ENCODE data around the gene MYO1G.

- TF ChIP-seq CTCF (conservative IDR thresholded peaks at IDR 0.05; ENCODE audit: low read depth, low read length) (no peak), EZH2 (IDR thresholded peaks at IDR 0.05; ENCODE audit: borderline replicate concordance, low read depth, low read length, poor library complexity, severe bottlenecking) (no peak)
Observed at GRCh38 chr7:44920119-44920518, 58.7 kb downstream of the MYO1G start.
